ENCODE measurements around the gene RGS7.
"Not testable (repeated sequence)": the region's sequence is repeated elsewhere in the genome, so short reads cannot be mapped to it uniquely, and the experiment has no call there.

GRCh38 chr1:241165256-241165655 lies 191.7 kb downstream of the RGS7 start:
- TF ChIP-seq CTCF (IDR thresholded peaks at IDR 0.05; ENCODE audit: poor library complexity); EZH2 (IDR thresholded peaks at IDR 0.05; ENCODE audit: borderline replicate concordance); EZH2phosphoT487 (IDR thresholded peaks at IDR 0.05; ENCODE audit: low read depth, severe bottlenecking, unreplicated experiment): not testable (repeated sequence)

All from hepatocyte (in vitro differentiated cells).